DMS 273 treated with DMSO at 0.1 percent for 48 hours (cell line): ENCODE data around the gene GAL.

ENCODE experiments used
- DNase-seq: peaks from one replicate; lab custom pipeline; 2025; lab: John Stamatoyannopoulos, UW

The GAL gene

DNA sequence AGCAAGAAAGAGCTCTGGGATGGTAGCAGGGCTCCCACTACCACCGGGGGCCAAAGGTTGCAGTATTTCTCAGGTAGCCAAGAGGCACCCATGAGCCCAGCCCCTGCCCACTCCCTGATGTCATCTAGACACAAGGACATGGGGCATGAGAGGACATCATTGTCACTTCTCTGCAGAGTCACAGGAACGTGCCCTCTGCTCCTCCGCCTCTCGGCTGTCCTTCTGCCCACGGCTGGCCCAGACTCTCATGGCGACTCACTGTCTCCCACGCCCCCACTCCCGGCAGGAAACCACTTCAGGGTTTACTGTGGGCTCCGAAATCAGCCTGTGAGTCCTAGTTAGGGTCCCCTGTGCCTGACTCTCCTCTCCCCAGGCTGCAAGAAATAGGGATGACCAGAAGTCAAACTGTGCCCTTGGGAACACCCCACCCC lies 1.8 kb upstream of the GAL start:
- no peak for DNase-seq

DNA sequence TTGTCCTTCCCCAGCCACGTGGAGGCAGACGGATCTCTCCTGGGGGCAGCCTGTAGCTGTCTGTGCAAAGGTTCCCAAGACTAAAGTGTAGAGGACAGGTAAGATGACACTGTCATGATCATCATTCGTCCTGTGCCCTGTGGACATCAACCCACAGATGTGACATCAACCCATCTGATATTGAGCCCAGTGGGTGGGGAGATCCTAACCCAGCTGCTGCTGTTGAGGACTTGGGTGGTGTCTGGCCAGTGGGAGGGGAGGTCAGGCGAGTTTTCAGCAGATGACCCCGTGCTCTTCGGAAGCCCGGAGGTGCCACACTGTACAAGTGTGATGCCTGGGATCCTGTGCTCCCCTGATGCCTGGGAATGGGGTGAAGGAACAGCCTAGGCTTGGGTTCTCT lies 1.2 kb upstream of the GAL start:
- no peak for DNase-seq

DNA sequence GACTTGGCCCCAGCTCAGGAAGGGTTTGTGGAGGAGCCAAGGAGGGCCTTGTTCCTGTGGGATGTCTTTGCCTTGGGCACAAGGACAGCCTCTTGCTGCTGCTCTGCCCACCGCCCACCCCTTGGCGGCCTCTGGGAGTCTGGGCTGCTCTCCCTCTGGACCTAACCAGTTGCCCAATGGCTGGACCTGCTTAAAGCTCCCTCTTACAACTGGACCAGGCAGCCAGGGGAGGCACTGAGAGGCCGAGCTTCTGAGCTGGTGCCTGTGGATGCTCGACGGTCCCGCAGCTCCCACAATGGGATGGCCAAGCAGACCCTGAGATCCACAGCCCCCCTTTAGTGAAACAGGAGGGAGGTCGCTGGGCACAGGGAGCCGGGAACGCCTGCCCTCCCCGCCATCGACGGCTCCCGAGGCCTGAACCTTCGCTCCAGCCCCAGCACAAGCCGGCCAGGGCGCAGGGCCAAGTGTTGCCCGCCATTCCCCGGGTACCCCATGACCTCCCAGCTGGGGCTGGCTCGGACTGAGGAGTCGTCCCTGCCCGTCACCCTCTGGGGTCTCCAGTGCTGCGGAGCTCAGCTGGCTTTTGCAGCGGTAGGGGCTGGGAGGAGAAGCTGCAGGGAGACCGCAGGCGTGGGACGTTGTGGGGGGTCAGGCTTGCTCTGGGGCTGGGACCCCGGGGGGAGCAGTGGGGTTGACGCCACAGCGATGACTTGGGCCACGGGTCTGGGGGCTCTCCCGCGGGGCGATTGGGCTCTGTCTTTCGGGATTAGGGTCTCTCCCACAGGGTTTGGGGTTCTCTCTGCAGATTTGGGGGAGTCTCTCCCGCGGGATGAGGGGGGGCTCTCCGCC lies 584 bp upstream of the GAL start:
- no peak for DNase-seq

DNA sequence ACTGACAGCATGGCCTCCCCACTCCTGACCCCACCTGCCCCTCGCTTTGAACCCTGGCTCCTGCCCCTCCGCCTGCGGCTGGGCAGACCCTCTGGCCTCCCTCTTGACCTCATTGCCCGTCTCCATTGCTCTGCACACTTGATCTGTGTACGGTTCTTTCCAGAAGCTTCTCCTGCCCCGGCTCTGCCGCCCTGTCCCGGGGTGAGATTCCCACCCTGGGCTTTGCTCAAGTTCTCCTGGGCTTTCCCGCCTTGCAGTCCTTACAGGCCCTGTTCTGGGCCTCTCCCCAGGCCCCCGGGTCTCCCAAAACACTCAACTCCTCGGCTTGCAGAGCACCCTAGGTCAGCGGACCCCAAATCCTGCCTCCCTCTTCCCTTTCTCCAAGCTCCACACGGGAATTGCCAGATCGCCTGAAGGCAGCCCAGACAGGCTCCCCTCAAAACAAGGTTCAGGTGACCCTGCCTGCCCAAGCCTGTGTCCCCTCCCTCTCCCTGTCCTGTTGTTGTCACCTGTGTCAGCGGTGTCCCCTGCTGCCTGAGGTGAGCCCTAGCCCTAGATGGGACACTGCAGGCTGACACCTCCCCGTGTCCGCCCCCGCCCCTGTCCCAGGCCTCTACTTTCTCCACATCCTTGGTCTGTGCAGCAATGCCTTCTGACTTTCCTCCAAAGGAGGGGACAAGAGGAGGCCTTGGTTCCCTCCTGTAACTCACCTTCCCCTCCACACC lies 1.5 kb downstream of the GAL start:
- no peak for DNase-seq

DNA sequence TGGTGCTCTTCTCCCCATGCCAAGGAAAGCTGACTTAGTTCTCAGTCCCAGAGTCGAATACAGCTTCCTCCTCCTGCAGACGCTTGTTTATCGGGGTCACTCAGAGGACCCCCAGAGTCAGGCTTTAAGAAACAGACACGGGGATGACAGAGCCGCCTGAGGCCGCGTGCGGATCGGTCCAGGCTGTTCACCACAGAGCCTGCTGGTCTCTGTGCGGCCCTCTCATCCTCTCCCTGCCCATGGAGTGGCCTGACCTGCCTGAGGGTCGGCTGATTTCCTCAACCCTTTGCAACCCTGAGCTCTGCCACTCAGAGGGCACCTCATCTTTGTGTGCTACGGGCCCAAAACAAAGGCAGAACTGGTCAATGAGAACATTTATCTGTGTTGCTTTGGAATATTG lies 2.1 kb downstream of the GAL start:
- DNase-seq: no peak

DNA sequence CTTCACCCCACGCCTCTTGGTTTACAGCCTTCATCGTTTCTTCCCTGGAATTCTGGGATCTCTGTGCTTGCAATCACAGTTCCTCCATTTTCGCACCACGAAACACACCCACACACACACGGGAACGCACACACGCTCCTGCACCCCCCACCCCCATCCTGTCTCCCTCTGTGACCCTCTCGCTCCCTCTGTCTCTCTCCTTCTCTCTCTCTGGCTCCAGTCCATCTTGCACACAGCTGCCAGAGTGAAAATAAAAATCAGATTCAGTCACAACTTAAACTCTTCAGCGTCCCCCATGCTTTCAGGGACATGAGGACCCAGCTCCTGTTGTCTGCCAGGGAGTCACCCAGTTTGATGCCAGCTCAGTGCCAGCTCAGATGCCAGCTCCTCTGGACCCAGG lies 3.0 kb downstream of the GAL start:
- DNase-seq: no peak

DNA sequence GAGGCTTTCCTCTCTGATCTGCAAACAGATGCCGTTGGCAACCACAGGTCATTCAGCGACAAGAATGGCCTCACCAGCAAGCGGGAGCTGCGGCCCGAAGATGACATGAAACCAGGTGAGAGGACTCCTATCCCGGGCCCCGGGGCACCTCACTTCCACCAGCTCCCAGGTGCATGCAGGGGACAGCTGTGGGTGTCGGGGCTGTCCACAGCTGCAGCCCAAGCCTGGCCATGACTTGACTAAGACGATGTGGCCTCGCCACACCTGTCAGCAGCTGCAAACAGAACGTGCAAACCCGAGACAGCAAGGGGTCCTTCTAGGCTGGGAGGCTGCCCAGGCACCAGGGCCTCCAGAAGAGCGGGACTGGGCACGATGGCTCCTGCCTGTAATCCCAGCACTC lies 3.6 kb downstream of the GAL start:
- no peak for DNase-seq

DNA sequence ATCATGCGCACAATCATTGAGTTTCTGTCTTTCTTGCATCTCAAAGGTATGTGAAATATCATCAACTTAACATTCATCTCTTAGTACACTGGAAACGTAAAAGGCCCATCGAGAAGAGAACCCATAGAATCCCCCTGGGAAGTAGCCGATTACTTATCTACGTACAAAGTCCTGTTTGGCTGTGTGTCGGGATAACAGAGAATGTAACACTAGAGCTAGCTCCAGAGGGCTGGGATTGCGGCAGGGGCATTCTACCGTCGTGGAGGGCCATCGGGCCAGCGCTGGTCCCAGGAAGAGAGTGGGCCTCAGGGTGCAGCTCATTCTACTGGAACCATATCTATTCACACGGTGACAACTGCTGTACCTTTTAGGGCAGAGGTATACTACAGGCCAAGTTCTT lies 4.5 kb downstream of the GAL start:
- DNase-seq: no peak

DNA sequence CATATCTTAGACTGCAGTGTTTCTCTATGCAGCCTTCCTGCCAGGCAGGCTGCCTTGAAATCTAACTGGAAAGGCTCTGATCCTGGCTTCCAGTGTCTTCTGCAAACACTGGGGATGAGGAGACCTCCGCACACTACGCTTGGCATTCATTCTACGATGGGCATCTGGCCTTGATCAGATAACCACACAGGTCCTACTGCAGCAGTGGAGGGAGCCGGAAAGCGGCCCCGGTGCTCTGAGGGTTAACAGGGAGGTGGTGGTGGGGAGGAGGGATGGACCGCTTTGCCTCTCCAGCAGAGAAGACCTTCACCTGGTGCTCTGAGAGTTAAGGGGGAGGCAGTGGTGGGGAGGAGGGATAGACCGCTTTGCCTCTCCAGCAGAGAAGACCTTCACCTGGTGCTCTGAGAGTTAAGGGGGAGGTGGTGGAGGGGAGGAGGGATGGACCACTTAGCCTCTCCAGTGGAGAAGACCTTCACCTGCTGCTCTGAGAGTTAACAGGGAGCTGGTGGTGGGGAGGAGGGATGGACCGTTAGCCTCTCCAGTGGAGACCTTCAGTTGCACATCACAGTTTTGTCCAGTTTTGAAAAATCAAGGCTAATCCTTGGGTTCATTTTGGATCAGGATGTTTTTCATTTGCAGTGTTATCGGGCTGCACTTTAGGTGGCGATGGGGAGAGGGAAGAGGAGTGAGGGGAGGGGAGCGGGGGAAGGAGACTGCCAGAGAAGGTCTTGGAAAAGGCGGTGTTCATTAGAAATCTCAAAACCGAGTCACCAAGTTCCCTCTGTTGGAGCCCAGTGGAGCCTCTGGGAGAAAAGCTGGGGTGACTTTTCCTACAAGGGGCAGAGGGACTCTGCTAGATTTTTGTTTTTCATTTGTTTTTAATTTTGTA lies 5.6 kb downstream of the GAL start:
- DNase-seq: no peak

DNA sequence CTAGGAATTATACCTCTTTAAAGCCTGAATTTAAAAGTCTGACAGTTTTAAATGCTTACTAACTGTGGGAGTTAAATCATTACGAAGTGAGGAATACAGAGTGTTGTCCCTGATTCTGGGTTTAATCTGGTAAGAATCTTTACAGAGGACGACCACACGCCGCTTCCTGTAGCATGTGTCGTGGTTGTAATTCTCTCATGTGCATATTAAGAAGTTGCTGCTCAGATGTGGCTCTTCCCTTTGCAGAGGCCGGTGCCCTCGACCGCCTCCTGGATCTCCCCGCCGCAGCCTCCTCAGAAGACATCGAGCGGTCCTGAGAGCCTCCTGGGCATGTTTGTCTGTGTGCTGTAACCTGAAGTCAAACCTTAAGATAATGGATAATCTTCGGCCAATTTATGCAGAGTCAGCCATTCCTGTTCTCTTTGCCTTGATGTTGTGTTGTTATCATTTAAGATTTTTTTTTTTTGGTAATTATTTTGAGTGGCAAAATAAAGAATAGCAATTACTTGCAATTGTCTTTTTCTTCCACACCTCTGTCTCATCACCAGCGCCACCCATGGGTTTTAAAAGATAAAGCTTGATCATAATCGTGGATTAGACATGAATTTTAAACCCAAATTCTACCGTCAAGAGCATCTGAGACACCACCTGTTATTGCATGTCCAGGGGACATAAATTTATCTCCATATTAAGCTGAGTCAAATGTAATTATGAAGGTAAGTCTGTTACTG lies 6.5 kb downstream of the GAL start:
- no peak for DNase-seq

DNA sequence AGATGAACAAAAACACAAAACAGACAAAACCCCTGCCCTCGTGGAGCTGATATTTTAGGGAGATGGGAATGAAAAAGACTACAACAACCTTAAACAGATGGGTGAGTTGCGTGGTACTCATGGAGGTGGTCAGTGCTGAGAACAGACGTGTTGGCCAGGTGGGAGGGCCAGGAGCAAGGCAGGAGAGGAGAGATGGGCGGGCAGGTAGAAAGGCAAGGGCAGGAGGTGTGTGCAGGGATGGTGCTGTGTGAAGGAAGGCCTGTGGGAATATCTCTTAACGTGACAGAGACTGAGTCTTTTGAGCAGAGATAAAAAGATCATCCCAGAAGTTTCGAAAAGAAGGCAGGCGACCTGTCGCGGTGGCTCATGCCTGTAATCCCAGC lies 7.0 kb downstream of the GAL start:
- no peak for DNase-seq

DNA sequence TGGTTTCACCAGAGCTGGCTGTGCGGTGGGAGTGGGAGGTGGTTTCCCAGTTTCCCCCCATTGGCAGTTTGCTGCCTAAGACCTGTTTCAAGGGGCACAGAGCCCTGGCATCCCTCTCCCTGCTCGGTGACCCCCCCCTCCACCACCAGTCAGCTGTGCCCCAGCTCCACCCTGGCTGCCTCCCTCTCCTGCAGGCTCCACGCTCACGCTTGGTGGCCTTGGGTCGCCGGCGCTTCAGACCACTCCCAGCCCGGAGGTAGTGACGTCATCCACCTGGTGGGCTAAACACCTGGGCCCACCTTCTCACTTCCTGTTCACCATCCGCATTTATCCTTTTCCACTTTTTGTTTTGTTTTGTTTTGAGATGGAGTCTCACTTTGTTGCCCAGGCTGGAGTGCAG lies 7.8 kb downstream of the GAL start:
- no peak for DNase-seq

DNA sequence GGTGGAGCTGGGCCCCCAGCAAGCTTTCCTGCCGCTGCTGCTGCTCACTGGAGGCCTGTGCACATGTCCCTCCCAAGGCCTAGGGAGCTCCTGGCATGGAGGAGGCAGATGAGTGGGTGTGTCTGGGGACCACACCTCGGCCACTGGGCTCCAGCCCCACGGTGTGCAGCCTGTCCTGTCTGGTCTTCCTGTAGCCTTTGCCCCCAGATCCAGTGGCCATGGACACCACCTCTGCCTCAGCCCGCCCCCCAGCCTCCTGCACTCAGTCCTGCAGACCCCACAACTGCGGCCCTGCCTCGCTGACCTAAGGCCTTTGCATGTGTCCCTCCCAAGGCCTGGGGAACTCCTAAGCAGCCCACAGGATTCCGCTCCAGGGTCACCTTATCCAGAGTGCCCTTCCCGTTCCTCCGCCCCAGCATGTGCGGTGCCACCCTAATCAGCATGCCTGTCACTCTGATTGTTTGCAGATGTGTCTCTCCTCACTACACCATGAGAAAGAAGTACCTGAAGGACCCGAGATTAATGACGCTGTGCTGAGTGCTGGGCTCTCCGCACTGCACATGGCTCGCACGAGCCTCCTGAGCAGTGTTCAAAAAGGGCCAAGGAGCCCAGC lies 8.6 kb downstream of the GAL start:
- DNase-seq: no peak

DNA sequence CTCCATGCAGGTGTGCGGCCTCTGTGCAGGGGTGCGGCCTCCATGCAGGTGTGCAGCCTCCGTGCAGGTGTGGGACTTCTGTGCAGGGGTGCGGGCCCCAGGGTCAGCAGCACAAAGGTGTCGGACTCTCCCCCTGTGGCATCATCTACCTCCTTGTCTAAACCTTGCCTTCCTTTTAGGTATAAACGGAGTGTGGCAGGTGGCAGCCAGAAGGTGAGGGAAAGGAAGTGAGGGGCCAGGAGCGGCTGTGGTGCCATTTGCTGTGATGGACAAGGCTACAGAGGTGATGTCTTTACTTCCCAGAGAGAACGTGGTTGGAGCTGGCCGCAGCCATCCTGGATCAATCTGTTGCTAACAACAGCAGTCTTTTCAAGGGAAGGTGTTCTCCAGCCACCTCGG lies 9.1 kb downstream of the GAL start:
- DNase-seq: no peak

DNA sequence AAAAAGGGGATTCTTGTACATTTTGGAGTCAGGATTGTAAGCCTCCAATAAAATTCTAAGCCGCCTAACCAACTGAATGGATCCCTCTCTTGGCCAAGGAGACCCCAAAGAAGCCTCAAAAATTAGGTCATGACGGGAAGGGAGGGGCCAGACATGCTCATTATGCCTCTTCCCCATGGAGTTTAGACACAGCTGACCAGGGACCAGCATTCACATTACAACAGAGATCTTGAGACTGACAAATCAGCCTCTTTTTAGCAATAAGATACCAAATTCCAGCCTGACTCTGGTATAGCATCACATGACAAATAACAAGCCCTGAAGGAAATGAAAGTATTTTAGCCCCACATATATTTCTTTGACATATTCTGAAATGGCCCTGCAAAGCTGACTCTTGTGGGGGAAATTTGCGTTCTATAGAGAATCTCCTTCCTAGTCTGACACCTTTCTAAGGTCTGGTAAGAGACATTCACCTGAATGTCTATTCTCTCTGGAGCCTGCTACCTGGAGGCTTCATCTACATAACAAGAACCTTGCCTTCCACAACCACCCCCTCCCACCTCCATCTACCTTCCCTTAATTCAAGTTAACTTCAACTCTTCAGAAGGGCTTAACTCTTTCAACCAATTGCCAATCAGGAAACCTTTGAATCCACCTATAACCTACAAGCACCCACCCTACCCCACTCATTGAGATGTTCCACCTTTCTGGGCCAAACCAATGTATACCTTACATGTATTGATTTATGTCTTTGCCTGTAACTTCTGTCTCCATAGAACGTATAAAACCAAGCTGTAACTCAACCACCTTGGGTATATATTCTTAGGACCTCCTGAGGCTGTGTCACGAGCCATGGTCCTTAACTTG lies 10.3 kb downstream of the GAL start:
- no peak for DNase-seq

DNA sequence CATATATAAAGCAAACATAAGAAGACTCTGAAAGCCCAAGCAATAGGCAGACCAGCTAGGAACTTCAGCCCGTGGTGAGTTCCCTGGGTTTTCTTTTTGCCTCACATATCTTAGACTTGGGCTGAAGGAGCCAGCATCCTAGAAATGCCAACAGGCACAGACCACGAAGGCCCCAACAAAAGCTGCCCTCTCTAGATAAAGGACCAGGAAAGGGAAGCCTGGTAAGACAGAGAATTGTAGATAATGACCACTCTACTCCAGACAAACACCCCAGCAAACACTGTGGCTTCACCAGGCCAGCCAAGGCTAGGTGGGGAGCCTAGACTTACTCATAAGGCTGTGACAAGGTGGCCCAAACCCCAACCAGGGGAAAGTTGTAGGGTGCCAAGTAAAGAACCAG lies 11.2 kb downstream of the GAL start:
- no peak for DNase-seq

DNA sequence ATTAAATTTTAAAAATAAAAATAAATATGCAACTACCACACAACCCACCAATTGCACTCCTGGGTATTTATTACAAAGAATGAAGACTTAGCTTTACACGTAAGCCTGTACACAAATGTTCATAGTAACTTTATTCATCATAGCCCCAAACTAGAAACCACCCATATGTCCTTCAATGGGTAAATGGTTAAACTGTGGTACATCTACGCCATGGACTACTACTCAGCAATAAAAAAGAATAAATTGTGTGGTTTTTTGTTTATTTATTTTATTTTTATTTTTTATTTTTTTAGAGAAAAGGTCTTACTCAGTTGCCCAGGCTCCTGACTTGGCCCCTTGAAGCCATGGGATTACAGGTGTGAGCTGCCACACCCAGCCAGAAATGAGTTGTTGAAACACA lies 14.6 kb downstream of the GAL start:
- no peak for DNase-seq

DNA sequence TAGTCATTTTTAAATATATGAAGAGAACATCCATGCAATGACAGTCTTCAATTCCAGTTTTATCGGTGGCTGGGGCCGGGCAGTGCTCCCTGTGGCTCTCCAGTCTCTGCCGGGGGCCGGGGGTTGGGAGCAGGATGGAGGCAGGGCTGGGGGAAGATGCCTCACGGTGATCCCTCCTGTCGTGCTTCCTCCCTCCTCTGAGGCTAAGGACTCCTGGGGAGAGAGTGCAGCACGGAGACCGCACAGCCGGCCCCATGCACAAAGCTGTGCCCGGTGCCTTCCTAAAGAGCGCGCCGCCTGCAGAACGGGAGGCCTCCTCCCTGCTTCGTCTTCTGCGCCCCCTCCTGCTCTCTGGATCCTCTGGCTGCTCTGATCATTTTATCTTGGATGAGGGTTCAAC lies 20.5 kb downstream of the GAL start:
- no peak for DNase-seq

DNA sequence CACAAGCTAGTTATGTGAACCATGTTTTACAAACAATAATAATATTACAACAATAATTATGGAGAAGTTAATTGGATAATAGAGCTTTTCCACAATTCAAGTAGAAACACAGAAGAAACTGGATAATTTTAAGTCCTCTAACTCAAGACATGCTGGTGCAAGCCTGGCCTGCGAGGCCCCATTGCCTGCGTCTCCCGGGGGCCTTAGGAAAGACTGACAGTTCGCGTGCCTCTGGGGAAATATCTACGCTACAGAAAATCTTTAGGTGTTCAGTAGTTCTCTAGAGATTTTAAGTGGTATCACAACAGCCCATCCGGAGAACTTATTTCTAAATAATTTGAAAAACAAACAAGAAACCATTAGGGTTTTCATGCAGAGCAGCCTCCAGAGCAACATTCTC lies 23.2 kb downstream of the GAL start:
- no peak for DNase-seq

DNA sequence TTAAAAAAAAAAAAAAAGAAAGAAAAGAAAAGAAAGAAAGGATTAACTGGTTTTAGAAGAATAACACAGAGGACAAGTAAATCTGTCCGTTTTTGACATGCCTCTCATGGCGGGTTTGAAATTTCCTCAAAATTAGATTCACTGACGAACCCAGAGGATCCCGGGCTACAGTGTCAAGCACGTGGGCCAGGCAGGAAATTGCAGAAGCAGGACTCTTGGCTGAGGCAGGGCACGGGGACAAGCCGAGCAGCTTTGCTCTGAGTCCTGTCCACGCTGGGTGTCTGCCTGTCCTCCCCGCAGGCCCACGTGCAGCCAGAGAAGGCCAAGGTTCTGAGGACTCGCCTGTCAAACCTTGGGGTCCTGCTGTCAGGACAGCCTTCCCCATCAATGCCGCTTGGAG lies 24.7 kb downstream of the GAL start:
- no peak for DNase-seq

DNA sequence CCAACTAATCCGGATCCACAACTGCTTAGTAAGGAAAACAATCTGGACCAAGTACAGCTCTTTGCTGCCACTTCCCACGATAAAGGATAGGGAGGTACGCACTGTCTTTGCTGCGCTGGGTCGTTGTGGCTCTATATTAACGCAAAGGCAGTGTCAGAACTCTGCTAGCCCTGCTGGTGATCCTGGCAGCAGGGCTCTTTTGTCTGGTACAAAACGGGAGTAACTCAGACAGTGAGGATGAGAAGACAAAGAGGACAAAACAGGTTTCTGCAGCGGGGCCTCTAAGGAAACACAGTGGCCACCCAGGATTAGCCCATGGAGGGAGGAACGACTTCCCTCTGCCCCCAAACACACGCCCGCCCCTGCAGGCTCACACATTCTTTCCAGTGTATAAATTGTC lies 26.1 kb downstream of the GAL start:
- DNase-seq: no peak
